Measurements from ENCODE around the gene ABCG2.

Gene ABCG2

GRCh38 chr4:88158489-88159228, at the start of gene ABCG2:
ABCG2 (minus strand) TSS chr4:88158639; CDS start chr4:88139995, 18,644 bp downstream.
- DNase-seq = peak; percentile 74

GRCh38 chr4:88208156-88208555, 49.7 kb upstream of the ABCG2 start:
- DNase-seq = no peak

- DNase-seq = no peak
Observed at GRCh38 chr4:88207171-88207570, 48.7 kb upstream of the ABCG2 start.

- no peak for DNase-seq
Observed at GRCh38 chr4:88204882-88205281, 46.4 kb upstream of the ABCG2 start.

GRCh38 chr4:88202443-88202842, 44.0 kb upstream of the ABCG2 start:
- no peak for DNase-seq

DNA sequence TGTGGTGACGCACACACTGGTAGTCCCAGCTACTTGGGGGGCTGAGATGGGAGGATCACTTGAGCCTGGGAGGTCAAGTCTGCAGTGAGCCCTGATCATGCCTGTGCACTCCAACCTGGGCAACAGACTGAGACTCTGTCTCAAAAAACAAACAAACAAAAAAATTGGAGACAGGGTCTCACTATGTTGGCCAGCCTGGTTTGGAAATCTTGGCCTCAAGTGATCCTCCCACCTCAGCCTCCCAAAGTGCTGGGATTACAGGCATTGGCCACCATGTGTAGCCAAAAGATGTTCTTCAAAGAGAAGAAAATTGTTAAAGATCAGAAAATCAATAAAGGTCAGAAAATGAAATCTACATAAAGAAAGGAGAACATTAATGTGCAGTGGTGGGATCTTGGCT, 41.7 kb upstream of the ABCG2 start:
- no peak for DNase-seq

DNA sequence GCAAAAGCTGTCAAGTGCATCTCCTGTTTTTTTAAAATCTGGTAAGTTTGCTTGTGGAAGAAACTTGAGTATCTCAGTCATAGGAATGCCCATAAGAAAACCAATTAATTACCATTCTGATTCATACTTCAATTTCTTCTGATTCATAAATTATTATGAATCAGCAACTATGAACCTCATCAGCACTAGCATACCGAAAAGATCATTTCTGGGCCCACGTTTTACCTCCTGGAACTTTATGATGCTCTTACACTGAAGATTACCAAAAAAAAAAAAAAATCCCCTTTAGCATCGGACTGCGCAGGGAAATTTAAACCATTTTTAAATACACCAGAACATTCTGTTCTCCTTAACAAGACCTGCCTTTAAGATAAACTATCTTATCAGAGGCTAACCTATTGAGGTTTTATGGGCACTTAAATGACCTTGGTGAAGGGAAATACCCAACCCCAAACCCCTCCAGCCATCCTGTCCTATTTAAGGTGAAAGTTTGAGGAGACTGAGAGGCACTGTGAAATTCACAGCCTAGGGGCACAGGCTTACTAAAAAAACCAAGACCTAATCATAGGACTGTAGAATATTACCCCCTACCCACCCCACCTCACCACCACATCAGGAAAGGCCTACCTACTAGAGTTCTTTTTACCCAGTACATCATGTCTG, 38.2 kb upstream of the ABCG2 start:
- peak; percentile 7 for DNase-seq

DNA sequence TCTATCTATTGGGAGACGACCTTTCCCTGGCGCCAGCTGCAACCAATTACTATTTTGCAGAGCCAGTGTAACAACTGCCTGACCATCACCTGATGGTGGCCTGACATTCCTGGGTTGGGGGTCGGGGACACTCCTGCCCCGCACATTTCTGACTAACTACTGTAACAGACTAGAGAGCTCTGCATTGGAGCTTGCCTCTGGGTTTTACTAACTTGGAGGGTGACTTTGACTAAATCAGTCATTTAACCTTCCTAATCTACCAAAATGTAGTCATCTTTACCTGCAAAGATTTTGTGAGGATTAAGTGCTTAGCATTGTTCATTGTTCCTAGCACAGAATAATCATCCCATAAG, 37.5 kb upstream of the ABCG2 start:
- DNase-seq = no peak

DNA sequence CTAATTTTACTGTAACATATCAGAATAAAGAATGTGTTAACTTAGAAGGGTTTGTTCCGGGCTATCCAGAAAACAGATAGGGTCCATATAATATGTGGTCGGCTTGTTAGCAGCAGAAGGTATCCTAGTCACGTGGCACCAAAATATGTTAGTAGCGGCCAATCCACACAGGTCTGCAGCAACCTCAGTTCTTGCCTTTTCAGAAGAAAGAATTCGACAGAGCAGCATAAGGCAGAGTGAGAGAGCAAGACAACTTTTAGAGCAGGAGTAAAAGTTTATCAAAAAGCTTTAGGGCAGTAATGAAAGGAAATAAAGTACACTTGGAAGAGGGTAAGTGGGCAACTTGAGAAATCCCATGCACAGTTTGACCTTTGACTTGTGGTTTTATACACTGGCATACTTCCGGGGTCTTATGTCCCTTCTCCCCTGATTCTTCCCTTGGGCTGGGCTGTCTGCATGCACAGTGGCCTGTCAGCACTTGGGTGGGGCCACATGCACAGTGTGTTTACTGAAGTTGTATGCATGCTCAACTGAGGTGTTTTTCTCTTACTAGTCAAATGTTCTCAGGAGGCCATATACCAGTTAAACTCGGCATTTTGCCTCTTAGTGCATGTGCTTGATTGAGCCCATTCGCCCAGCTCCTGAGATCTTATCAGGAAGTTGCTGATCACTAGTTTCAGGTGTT, 37.0 kb upstream of the ABCG2 start:
- no peak for DNase-seq

DNA sequence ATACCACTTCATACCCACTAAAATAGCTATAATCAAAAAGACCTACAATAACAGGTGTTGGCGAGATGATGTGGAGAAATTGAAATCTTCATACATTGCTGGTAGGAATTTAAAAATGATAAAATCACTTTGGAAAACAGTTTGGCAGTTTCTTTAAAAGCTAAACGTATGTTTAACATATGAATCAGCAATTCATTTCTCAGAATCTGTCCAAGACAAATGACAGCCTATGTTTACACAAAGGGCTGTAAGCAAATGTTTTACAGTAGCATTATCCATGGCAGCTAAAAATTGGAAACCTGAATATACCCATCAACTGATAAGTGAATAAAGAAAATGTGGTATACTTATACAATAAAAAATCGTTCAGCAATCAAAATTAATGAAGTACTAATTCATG, 33.0 kb upstream of the ABCG2 start:
- no peak for DNase-seq

DNA sequence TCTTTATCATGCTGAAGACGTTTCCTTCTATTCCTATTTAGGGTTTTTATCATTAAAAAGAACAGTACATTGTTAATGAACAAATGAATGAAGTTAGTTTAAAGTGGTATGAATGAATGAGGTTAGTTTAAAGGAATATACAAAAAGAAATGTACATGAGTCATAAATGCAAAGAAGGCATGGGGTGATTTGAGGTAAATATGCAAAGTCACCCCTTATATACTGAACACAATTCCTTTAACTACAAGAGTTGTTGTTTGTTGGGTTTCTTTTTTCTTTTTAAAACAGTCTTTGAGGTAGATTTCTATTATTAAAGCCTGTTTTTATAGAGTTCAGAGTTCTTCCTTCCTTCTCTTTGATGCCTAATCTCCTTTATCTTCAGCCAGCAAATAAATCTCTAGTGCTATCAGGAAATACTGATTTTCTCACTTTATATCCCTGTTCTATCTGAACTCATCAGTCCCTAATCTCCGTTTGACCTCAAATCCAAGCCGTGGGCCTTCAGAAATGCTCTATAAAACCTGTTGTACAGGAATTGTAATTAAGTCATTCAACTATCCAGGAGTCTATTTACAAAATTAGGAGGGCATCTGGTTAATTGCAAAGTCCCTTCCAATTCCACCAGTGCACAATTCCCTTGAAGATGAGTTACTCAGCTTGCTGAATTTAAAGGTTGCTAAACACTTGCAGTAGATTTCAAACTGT, 31.6 kb upstream of the ABCG2 start:
- DNase-seq = no peak

DNA sequence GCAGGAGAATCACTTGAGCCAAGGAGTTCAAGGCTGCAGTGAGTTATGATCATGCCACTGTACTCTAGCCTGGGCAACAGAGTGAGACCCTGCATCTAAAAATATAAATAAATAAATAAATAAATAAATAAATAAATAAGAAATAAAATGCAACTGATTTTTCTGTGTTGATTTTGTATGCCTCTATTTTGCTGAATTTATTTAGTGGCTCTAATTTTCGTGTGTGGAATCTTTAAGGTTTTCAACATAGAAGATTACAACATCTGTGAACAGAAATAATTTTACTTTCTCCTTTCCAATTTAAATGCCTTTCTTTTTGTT, 30.9 kb upstream of the ABCG2 start:
- no peak for DNase-seq

- DNase-seq = no peak
Observed at GRCh38 chr4:88188738-88189417, 30.4 kb upstream of the ABCG2 start.

GRCh38 chr4:88187766-88188165, 29.3 kb upstream of the ABCG2 start:
- DNase-seq = peak; percentile 4

- DNase-seq = peak; percentile 48
Observed at GRCh38 chr4:88185906-88186305, 27.5 kb upstream of the ABCG2 start.

DNA sequence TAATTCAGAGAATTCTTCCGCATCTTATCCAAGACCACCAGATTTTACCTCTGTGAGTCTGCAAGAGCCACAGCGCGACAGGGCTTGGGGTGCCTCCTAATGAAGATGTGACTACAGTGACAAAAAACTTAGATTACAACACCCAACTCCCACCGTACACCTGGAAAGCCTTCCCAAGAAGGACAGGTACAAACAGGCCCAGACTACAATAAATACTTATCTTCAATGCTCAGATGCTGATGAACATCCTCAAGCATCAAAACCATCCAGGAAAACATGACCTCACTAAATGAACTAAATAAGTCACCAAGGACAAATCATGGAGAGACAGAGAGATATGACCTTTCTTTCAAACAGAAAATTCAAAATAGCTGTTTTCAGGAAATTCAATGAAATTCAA, 20.8 kb upstream of the ABCG2 start:
- no peak for DNase-seq

DNA sequence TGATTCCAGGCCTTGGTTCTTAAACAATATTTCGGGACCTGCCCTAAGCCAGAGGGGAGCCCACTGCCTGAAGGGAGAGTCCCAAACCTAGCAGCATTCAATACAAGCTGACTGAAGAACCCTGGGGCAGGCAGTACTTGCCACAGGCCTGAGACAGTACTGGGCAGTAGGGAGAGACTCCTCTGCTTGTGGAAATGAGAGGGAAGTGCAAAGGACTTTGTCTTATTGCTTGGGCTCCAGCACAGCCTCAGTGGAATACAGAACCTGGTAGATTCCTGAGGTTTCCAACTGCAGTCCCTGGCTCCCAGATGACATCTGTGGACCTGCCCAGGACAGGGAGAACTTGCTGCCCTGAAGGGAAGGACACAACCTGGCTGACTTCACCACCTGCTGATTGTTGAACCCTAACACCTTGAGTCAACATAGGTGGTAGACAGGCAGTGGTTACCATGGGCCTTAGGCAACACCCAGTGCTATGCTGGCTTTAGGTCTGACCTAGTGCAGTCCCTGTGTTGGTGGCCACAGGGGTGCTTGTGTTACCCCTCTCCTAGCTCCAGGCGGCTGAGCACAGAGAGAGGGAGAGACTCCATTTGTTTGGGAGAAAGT, 20.3 kb upstream of the ABCG2 start:
- no peak for DNase-seq

DNA sequence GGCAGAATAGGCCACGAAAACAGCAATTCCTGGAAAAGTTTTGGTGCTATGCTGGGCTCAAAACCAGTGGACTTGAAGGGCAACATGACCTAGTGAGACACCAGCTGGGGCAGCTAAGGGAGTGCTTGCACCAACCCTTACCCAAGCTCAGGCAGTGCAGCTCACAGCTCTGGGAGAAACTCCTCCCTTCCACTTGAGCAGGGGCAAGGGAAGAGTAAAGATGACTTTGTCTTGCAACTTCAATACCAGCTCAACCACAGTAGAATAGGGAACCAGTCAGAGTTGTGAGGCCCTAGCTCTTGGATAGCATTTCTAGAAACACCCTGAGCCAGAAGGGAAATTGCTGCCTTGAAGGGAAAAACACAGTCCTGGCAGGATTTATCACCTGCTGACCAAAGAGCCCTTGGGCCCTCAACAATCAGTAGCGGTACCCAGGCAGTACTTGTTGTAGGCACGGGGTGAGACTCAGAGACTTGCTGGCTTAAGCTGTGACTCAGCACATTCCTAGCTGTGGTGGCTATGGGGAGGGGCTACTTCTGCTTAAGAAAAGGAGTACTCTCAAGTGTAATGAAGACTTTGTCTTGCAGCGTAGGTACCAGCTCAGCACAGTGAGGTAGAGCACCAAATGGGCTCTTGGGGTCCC, 19.7 kb upstream of the ABCG2 start:
- DNase-seq = peak; percentile 75

DNA sequence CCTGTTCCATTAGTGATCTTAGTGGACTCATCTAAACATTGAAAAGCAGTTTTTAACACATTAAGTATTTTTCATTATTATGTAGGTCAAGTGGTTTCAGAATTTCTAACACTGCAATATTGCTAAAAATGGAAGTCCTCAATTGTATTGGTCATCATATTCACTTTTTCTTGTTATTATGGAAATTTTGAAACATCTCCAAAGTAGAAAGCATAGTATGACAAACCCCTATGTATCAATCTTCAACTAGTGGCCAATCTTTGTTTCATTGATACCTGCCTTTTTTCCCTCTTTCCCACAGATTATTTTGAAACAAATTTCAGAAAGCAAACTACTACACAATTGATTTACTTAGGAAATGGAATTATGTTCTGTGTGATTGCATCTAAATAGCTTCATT, 14.5 kb upstream of the ABCG2 start:
- no peak for DNase-seq

DNA sequence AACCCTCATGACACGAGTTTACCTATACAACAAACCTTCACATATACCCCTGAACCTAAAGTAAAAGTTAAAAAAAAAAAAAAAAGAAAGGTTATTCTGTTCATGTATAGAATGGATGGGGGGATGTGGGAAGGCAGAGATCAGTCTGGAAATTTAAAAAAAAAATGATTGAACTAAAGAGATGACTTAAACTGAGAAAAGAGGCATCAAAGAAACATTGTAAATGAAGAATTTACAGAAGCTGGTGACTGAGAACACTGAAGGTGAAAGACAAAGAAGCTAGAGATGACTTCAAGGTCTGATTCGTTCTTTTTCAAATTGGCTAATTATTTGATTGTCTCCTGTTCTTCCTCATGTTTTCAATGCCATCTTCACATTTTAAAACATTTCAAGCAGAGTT, 12.8 kb upstream of the ABCG2 start:
- no peak for DNase-seq

DNA sequence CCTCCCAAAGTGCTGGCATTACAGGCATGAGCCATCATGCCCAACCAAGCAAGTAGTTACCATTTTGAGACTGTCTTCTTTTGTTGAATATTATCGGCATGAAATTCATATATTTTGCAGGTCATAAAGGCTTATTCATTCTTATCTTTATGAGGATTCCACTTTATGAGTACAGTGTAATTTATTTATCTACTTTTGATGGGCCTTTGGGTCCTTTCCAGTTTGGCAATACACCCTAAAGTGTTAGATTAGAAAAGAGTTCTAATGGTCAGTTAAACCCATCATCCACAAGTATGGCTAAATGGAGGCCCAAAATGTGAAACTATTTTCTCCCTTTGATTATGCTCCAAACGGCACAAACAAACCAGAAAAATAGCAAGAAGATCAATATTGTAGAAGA, 10.9 kb upstream of the ABCG2 start:
- no peak for DNase-seq

GRCh38 chr4:88166608-88167007, 8.2 kb upstream of the ABCG2 start:
- DNase-seq = no peak
